Dendritic cell treated with granulocyte-macrophage colony-stimulating factor and Interleukin-4, amounts not matched to agents 40 ng/mL and 50 ng/mL, for 4 days (primary cell): ENCODE measurements around the gene ASTN2.

Experiments
- H3K27ac Mint-ChIP-seq: one replicate; pipeline ENCODE4 v1.8.0; 2022; ENCODE audit warnings: mild to moderate bottlenecking, mixed read lengths
- H3K27me3 Mint-ChIP-seq: one replicate; pipeline ENCODE4 v1.8.0; 2022; ENCODE audit warnings: mild to moderate bottlenecking, mixed read lengths
- H3K36me3 Mint-ChIP-seq: one replicate; pipeline ENCODE4 v1.8.0; 2022; ENCODE audit warnings: low read depth, mixed read lengths
- H3K4me1 Mint-ChIP-seq: one replicate; pipeline ENCODE4 v1.8.0; 2022; ENCODE audit warnings: low read depth, mixed read lengths
- H3K4me3 Mint-ChIP-seq: one replicate; pipeline ENCODE4 v1.8.0; 2022; ENCODE audit warnings: mild to moderate bottlenecking, moderate library complexity, mixed read lengths
- H3K9me3 Mint-ChIP-seq: one replicate; pipeline ENCODE4 v1.8.0; 2022; ENCODE audit warnings: mixed read lengths
- intact Hi-C: fragments of 100-400 bp; cut with micrococcal nuclease; formaldehyde crosslinking; loops from one replicate; pipeline ENCODE4 v1.15.0; 2022

The ASTN2 gene

GRCh38 chr9:116753389-116753788, 661.5 kb downstream of the ASTN2 start:
- H3K4me3 Mint-ChIP-seq = no peak overlapping the region
- H3K36me3 Mint-ChIP-seq = no peaks in the 10 kb centered on the region
- H3K9me3 Mint-ChIP-seq = peaks cover 8% of the 10 kb centered on the region
- intact Hi-C loops = no loop called here
- H3K27me3 Mint-ChIP-seq = peaks cover 3% of the 10 kb centered on the region
- H3K27ac Mint-ChIP-seq = no peak overlapping the region
- no peaks in the 10 kb centered on the region for H3K4me1 Mint-ChIP-seq

GRCh38 chr9:116750510-116750909, 664.3 kb downstream of the ASTN2 start:
- H3K27ac Mint-ChIP-seq = no peak overlapping the region
- no peak overlapping the region for H3K4me3 Mint-ChIP-seq
- H3K27me3 Mint-ChIP-seq = peaks cover 3% of the 10 kb centered on the region
- intact Hi-C loops = no loop called here
- H3K4me1 Mint-ChIP-seq = no peaks in the 10 kb centered on the region
- H3K36me3 Mint-ChIP-seq = no peaks in the 10 kb centered on the region
- peaks cover 3% of the 10 kb centered on the region for H3K9me3 Mint-ChIP-seq

GRCh38 chr9:116749772-116750171, 665.1 kb downstream of the ASTN2 start:
- H3K4me1 Mint-ChIP-seq = no peaks in the 10 kb centered on the region
- H3K9me3 Mint-ChIP-seq = no peaks in the 10 kb centered on the region
- H3K27me3 Mint-ChIP-seq = peaks cover 3% of the 10 kb centered on the region
- intact Hi-C loops = no loop called here
- H3K4me3 Mint-ChIP-seq = no peak overlapping the region
- no peak overlapping the region for H3K27ac Mint-ChIP-seq
- no peaks in the 10 kb centered on the region for H3K36me3 Mint-ChIP-seq

- peaks cover 3% of the 10 kb centered on the region for H3K27me3 Mint-ChIP-seq
These were observed 665.7 kb downstream of the ASTN2 start for GRCh38 chr9:116749176-116749575.

GRCh38 chr9:116741742-116742141, 673.1 kb downstream of the ASTN2 start:
- Mint-ChIP-seq H3K36me3 (no peaks in the 10 kb centered on the region), H3K9me3 (no peaks in the 10 kb centered on the region), H3K4me1 (peaks cover 6% of the 10 kb centered on the region), H3K27me3 (peaks cover 5% of the 10 kb centered on the region), H3K27ac (no peak overlapping the region), H3K4me3 (no peak overlapping the region)
- intact Hi-C loops = no loop called here

More at GRCh38 chr9:116749176-116749575, 665.7 kb downstream of the ASTN2 start:
- H3K27ac Mint-ChIP-seq = no peak overlapping the region
- H3K36me3 Mint-ChIP-seq = no peaks in the 10 kb centered on the region
- intact Hi-C loops = no loop called here
- H3K4me1 Mint-ChIP-seq = no peaks in the 10 kb centered on the region
- H3K4me3 Mint-ChIP-seq = no peak overlapping the region
- no peaks in the 10 kb centered on the region for H3K9me3 Mint-ChIP-seq

GRCh38 chr9:116741086-116741740, 673.6 kb downstream of the ASTN2 start:
- Mint-ChIP-seq H3K9me3 (no peaks in the 10 kb centered on the region), H3K4me3 (no peak overlapping the region), H3K27ac (no peak overlapping the region), H3K4me1 (peaks cover 7% of the 10 kb centered on the region), H3K36me3 (no peaks in the 10 kb centered on the region), H3K27me3 (peaks cover 6% of the 10 kb centered on the region)
- intact Hi-C loops = no loop called here

- Mint-ChIP-seq H3K4me3 (no peak overlapping the region), H3K9me3 (no peaks in the 10 kb centered on the region), H3K4me1 (peaks cover 23% of the 10 kb centered on the region), H3K36me3 (no peaks in the 10 kb centered on the region), H3K27ac (no peak overlapping the region), H3K27me3 (peaks cover 8% of the 10 kb centered on the region)
- intact Hi-C loops = loop anchor here (1.0 to 5.0 kb wide), 3 partner anchors 123 to 820 kb away; no protein-coding TSS in a partner anchor
These were observed 677.7 kb downstream of the ASTN2 start for GRCh38 chr9:116737152-116737546.

- peaks cover 8% of the 10 kb centered on the region for H3K27me3 Mint-ChIP-seq
- H3K9me3 Mint-ChIP-seq = no peaks in the 10 kb centered on the region
- no peaks in the 10 kb centered on the region for H3K36me3 Mint-ChIP-seq
- H3K4me3 Mint-ChIP-seq = no peak overlapping the region
- intact Hi-C loops = loop anchor here (1.0 to 5.0 kb wide), 3 partner anchors 124 to 821 kb away; no protein-coding TSS in a partner anchor
- H3K4me1 Mint-ChIP-seq = peaks cover 25% of the 10 kb centered on the region
- H3K27ac Mint-ChIP-seq = no peak overlapping the region
These were observed 678.3 kb downstream of the ASTN2 start for GRCh38 chr9:116736399-116737151.

- Mint-ChIP-seq H3K9me3 (no peaks in the 10 kb centered on the region), H3K4me1 (peaks cover 25% of the 10 kb centered on the region), H3K27me3 (peaks cover 10% of the 10 kb centered on the region), H3K36me3 (no peaks in the 10 kb centered on the region), H3K4me3 (no peak overlapping the region), H3K27ac (no peak overlapping the region)
- intact Hi-C loops = no loop called here
These were observed 681.7 kb downstream of the ASTN2 start for GRCh38 chr9:116733010-116733641.

GRCh38 chr9:116726602-116727001, 688.3 kb downstream of the ASTN2 start:
- Mint-ChIP-seq H3K27me3 (peaks cover 4% of the 10 kb centered on the region), H3K4me1 (no peaks in the 10 kb centered on the region), H3K4me3 (no peak overlapping the region), H3K27ac (no peak overlapping the region), H3K9me3 (no peaks in the 10 kb centered on the region), H3K36me3 (no peaks in the 10 kb centered on the region)
- intact Hi-C loops = no loop called here

GRCh38 chr9:116724123-116724522, 690.7 kb downstream of the ASTN2 start:
- no peaks in the 10 kb centered on the region for H3K4me1 Mint-ChIP-seq
- intact Hi-C loops = no loop called here
- H3K4me3 Mint-ChIP-seq = no peak overlapping the region
- no peak overlapping the region for H3K27ac Mint-ChIP-seq
- H3K27me3 Mint-ChIP-seq = peaks cover 2% of the 10 kb centered on the region
- no peaks in the 10 kb centered on the region for H3K9me3 Mint-ChIP-seq
- H3K36me3 Mint-ChIP-seq = no peaks in the 10 kb centered on the region

- Mint-ChIP-seq H3K4me3 (no peak overlapping the region), H3K36me3 (no peaks in the 10 kb centered on the region), H3K27ac (no peak overlapping the region), H3K4me1 (no peaks in the 10 kb centered on the region), H3K9me3 (no peaks in the 10 kb centered on the region), H3K27me3 (peaks cover 2% of the 10 kb centered on the region)
- intact Hi-C loops = no loop called here
These were observed 692.9 kb downstream of the ASTN2 start for GRCh38 chr9:116721944-116722343.

GRCh38 chr9:116721411-116721810, 693.4 kb downstream of the ASTN2 start:
- no peaks in the 10 kb centered on the region for H3K9me3 Mint-ChIP-seq
- no peaks in the 10 kb centered on the region for H3K36me3 Mint-ChIP-seq
- no peak overlapping the region for H3K27ac Mint-ChIP-seq
- no peak overlapping the region for H3K4me3 Mint-ChIP-seq
- H3K27me3 Mint-ChIP-seq = peaks cover 2% of the 10 kb centered on the region
- intact Hi-C loops = no loop called here
- no peaks in the 10 kb centered on the region for H3K4me1 Mint-ChIP-seq

- Mint-ChIP-seq H3K27me3 (peaks cover 2% of the 10 kb centered on the region), H3K4me3 (no peak overlapping the region), H3K4me1 (no peaks in the 10 kb centered on the region), H3K36me3 (no peaks in the 10 kb centered on the region), H3K27ac (no peak overlapping the region), H3K9me3 (no peaks in the 10 kb centered on the region)
- intact Hi-C loops = no loop called here
These were observed 694.7 kb downstream of the ASTN2 start for GRCh38 chr9:116720111-116720510.
